Measurements from ENCODE around the gene VPREB3. TPM values are rescaled to one million over a fixed set of nuclear protein-coding genes. Genes with fewer than 3 reads are reported as not detected.
A peak's percentile ranks its signal among the peaks of the same experiment; 100 is the strongest.

VPREB3 gene, protein sequence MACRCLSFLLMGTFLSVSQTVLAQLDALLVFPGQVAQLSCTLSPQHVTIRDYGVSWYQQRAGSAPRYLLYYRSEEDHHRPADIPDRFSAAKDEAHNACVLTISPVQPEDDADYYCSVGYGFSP
- total RNA-seq: 0.52 TPM in 1 of 3 replicates, not detected in the others

- no peak for DNase-seq (ENCODE audit: low spot score in 2 of 2, unreplicated experiment in 2 of 2)
- Mint-ChIP-seq H3K4me3 (peak within 1 kb of the TSS; percentile 13), H3K36me3 (no peaks in the 10 kb centered on the region), H3K4me1 (peaks cover 18% of the 10 kb centered on the region), H3K27me3 (ENCODE audit: low read depth) (no peaks in the 10 kb centered on the region), H3K27ac (peak within 1 kb of the TSS; percentile 9), H3K9me3 (no peaks in the 10 kb centered on the region)
- no peak for TF ChIP-seq CTCF (IDR thresholded peaks at IDR 0.05; ENCODE audit: unreplicated experiment)
These were observed at the start of gene VPREB3 for GRCh38 chr22:23754220-23754919. Gene VPREB3, minus strand, starts transcription at chr22:23754425. Its CDS starts 62 bp downstream, at chr22:23754363.

DNA sequence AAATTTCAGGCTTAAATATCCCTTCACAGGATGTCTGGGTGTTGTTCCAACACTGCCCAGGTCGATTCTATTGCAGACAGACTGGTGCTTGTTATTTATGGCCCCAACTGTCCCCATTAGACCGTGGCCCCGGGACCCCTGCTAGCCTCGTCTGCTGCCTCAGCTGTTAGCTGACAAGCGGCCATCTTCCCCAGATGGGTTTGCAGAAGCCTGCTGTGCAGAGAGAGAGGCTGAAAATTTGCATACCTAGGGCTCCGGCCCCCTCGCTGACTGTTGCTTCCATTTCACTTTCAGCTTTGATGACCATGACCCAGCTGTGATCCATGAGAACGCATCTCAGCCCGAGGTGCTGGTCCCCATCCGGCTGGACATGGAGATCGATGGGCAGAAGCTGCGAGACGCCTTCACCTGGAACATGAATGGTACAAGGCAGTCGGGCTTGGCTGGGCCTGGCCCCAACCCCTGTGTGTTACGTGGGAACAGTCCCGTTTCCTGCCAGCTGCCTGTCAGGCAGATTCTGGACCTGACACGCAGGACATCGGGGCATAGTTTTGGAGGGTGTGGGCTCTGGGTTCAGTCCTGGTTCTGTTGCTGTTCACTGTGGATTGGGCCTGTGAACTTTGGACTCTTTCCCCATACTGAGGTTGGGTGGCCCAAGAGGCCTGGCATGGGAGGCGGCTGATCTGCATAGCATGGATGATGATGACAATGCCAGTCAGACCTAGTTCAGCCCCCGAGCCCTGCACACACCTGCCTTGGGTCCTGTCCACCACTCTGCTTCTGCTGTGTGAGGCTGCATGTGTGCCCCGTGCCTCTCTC is 49.0 kb upstream of the VPREB3 start:
- peak overlapping the region; percentile 41 for H3K27ac Mint-ChIP-seq
- no peaks in the 10 kb centered on the region for H3K27me3 Mint-ChIP-seq (ENCODE audit: low read depth)
- H3K36me3 Mint-ChIP-seq: peaks cover 50% of the 10 kb centered on the region
- H3K9me3 Mint-ChIP-seq: no peaks in the 10 kb centered on the region
- H3K4me1 Mint-ChIP-seq: peaks cover 10% of the 10 kb centered on the region
- no peak for DNase-seq (ENCODE audit: low spot score in 2 of 2, unreplicated experiment in 2 of 2)
- no peak for TF ChIP-seq CTCF (IDR thresholded peaks at IDR 0.05; ENCODE audit: unreplicated experiment)
- H3K4me3 Mint-ChIP-seq: no peak overlapping the region

- DNase-seq (ENCODE audit: low spot score in 2 of 2, unreplicated experiment in 2 of 2): no peak
- Mint-ChIP-seq H3K27ac (no peak overlapping the region), H3K27me3 (ENCODE audit: low read depth) (no peaks in the 10 kb centered on the region), H3K36me3 (peaks cover 50% of the 10 kb centered on the region), H3K9me3 (no peaks in the 10 kb centered on the region), H3K4me3 (no peak overlapping the region), H3K4me1 (peaks cover 10% of the 10 kb centered on the region)
- TF ChIP-seq CTCF (IDR thresholded peaks at IDR 0.05; ENCODE audit: unreplicated experiment): no peak
These were observed 47.7 kb upstream of the VPREB3 start for GRCh38 chr22:23801886-23802377.

GRCh38 chr22:23801238-23801821 is 47.1 kb upstream of the VPREB3 start:
- no peak for TF ChIP-seq CTCF (IDR thresholded peaks at IDR 0.05; ENCODE audit: unreplicated experiment)
- no peaks in the 10 kb centered on the region for H3K9me3 Mint-ChIP-seq
- peaks cover 52% of the 10 kb centered on the region for H3K36me3 Mint-ChIP-seq
- H3K27me3 Mint-ChIP-seq (ENCODE audit: low read depth): no peaks in the 10 kb centered on the region
- peaks cover 15% of the 10 kb centered on the region for H3K4me1 Mint-ChIP-seq
- DNase-seq (ENCODE audit: low spot score in 2 of 2, unreplicated experiment in 2 of 2): no peak
- H3K4me3 Mint-ChIP-seq: no peak overlapping the region
- H3K27ac Mint-ChIP-seq: no peak overlapping the region
